HG02981 (cell line): ENCODE measurements around the gene C11orf58.
A peak's percentile ranks its signal among the peaks of the same experiment; 100 is the strongest.

Experiments
- ATAC-seq: cut with Tn5 transposase; IDR thresholded peaks from one replicate; pipeline ENCODE4 v1.9.1; 2021; ENCODE audit warnings: mild to moderate bottlenecking, moderate library complexity; ENCODE audit not compliant: unreplicated experiment

Gene C11orf58

GRCh38 chr11:16738193-16738946, at the start of gene C11orf58:
TSS of gene C11orf58 (plus strand) at chr11:16738647. CDS start at chr11:16738779, 132 bp downstream.
- peak; percentile 98 for ATAC-seq

DNA sequence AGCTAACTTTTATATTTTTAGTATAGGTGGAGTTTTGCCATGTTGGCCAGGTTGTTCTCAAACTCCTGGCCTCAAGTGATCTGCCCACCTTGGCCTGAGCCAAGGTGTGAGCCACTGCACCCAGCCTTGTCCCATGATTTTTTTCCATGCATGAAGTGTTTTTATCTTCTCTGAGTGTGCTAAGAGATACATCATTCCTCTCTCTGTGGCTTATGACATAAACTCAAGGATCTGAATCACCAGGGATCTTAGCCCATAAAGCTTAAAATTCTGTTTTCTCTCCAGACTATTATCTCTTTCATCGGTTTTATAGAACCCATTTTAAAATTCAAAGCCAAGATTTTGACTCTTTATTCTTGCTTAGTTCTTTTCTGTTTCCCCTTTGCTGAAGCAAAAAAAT, 48.4 kb upstream of the C11orf58 start:
- ATAC-seq, result no peak

GRCh38 chr11:16703795-16704194, 34.7 kb upstream of the C11orf58 start:
- ATAC-seq, result no peak

- ATAC-seq, result no peak
Measured at GRCh38 chr11:16713594-16713993, 24.9 kb upstream of the C11orf58 start.

GRCh38 chr11:16722581-16723344, 15.7 kb upstream of the C11orf58 start:
- ATAC-seq, result no peak

- ATAC-seq, result no peak
Measured at GRCh38 chr11:16727806-16728205, 10.6 kb upstream of the C11orf58 start.

- ATAC-seq, result peak; percentile 9
Measured at GRCh38 chr11:16737818-16738192, 642 bp upstream of the C11orf58 start.

- ATAC-seq, result no peak
Measured at GRCh38 chr11:16738947-16739815, 734 bp downstream of the C11orf58 start.

DNA sequence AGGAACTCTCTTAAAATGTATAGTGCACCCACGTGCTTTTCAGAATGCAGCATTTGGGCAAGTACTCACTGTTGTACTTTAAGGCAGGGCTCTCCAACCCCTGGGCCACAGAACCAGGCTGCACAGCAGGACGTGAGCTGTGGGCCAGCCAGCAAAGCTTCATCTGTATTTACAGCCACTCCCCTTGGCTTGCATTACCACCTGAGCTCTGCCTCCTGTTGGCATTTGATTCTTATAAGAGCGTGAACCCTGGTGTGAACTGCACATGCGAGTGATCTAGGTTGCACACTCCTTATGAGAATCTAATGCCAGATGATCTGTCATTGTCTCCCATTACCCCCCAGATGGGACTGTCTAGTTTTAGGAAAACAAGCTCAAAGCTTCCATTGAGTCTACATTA, 3.0 kb downstream of the C11orf58 start:
- ATAC-seq, result no peak

GRCh38 chr11:16743478-16743877, 5.0 kb downstream of the C11orf58 start:
- no peak for ATAC-seq

- no peak for ATAC-seq
Measured at GRCh38 chr11:16744128-16744725, 5.8 kb downstream of the C11orf58 start.

GRCh38 chr11:16745950-16746605, 7.6 kb downstream of the C11orf58 start:
- no peak for ATAC-seq

DNA sequence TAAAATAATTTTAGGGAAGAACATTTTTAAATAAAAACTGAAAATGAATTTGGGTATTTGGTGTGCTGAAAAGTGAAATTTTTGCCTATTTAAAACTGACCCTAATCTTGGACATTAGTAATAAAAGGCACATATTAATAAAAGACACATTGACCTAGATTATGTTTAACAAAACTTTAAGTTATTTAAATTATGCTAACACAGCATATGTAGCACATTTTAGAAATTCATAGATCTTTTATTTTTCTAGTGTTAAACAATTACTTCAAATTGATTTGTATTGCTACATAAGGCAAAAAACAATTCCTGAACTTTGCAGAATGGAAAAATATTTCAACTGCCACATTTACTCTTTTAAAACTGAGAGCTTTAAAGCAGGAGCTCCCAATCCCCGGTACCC, 10.6 kb downstream of the C11orf58 start:
- no peak for ATAC-seq

DNA sequence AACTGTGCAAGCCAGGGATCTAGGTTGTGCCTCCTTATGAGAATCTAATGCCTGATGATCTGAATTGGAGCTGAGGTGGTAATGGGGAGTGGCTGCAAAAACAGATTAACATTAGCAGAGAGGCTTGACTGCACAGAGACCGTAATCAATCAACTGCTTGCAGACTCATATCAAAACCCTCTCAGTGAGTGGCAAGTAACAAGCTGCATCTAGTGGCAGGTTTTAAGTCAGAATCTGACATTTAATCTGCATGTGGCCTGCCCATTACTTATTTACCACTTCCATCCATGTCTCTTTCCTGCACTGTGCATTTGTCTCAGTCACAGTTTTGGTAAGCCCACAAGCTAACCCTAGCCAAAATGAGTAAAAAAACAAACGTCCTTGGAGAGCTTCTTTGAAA, 11.2 kb downstream of the C11orf58 start:
- ATAC-seq, result peak; percentile 56

DNA sequence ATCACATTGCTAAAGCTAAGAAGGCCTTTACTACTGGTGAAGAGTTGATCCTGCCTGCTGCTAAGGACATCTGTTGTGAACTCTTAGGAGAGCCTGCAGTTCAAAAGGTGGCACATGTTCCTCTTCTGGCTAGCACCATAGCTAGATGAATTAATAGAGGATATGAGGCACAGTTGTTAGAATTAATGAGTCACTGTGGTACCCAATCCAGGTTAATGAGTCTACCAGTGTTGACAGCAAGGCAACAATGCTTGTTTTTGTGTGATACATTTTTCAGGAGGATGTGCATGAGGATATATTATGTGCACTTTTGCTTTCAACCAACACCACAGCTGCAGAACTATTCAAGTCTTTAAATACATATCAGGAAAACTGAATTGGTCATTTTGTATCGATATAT, 12.0 kb downstream of the C11orf58 start:
- ATAC-seq, result no peak

- no peak for ATAC-seq
Measured at GRCh38 chr11:16758382-16759024, 20.1 kb downstream of the C11orf58 start.

GRCh38 chr11:16759857-16760508, 21.5 kb downstream of the C11orf58 start:
- ATAC-seq, result no peak

GRCh38 chr11:16763746-16764145, 25.3 kb downstream of the C11orf58 start:
- no peak for ATAC-seq

- no peak for ATAC-seq
Measured at GRCh38 chr11:16764888-16765287, 26.4 kb downstream of the C11orf58 start.
